ENCODE data around the gene ZFYVE27.

GRCh38 chr10:97743169-97743943 lies 6.4 kb downstream of the ZFYVE27 start:
- TF ChIP-seq CTCF (IDR thresholded peaks at IDR 0.05) (no peak), POLR2AphosphoS5 (IDR thresholded peaks at IDR 0.05; ENCODE audit: insufficient read depth in 1 of 2, low read depth in 1 of 2) (no peak), POLR2A (IDR thresholded peaks at IDR 0.05) (no peak)
